Neural progenitor cell (in vitro differentiated cells): ENCODE data around the gene LTBP3. TPM values are rescaled to one million over a fixed set of nuclear protein-coding genes. Genes with fewer than 3 reads are reported as not detected.

ENCODE experiments used
- DNase-seq: peaks from one replicate; pipeline ENCODE4 v3.0.0-alpha.2; 2016; ENCODE audit warnings: low spot score
- H2AFZ ChIP-seq: fragments of 200-600 bp; sonication (generic); replicated peaks from 2 replicates; pipeline ENCODE4 v1.6.1; 2016; ENCODE audit warnings: antibody characterized with exemption
- H3F3A ChIP-seq: fragments of 200-600 bp; sonication (generic); 2 replicates; pipeline ENCODE4 v1.6.1; 2016; ENCODE audit warnings: antibody characterized with exemption, low read depth
- H3K27ac ChIP-seq: fragments of 200-600 bp; sonication (generic); 2 replicates; pipeline ENCODE4 v1.5.1; 2016; ENCODE audit warnings: mild to moderate bottlenecking
- H3K27me3 ChIP-seq: fragments of 200-600 bp; sonication (generic); 2 replicates; pipeline ENCODE4 v1.6.1; 2016; ENCODE audit warnings: mild to moderate bottlenecking, moderate library complexity
- H3K36me3 ChIP-seq: fragments of 200-600 bp; sonication (generic); 2 replicates; pipeline ENCODE4 v1.5.1; 2016
- H3K4me1 ChIP-seq: fragments of 200-600 bp; sonication (generic); 2 replicates; pipeline ENCODE4 v1.6.1; 2016; ENCODE audit warnings: mixed run types
- H3K4me2 ChIP-seq: fragments of 200-600 bp; sonication (generic); 2 replicates; pipeline ENCODE4 v1.6.1; 2016
- H3K4me3 ChIP-seq: fragments of 200-600 bp; sonication (generic); 2 replicates; pipeline ENCODE4 v1.5.1; 2016
- H3K79me2 ChIP-seq: fragments of 200-600 bp; sonication (generic); 2 replicates; pipeline ENCODE4 v1.6.1; 2016; ENCODE audit warnings: low read depth
- H3K9ac ChIP-seq: fragments of 200-600 bp; sonication (generic); 2 replicates; pipeline ENCODE4 v1.6.1; 2016
- H3K9me3 ChIP-seq: fragments of 200-600 bp; sonication (generic); 2 replicates; pipeline ENCODE4 v1.5.1; 2016; ENCODE audit warnings: low read depth
- H4K20me1 ChIP-seq: fragments of 200-600 bp; sonication (generic); 2 replicates; pipeline ENCODE4 v1.6.1; 2016; ENCODE audit warnings: low read depth
- H3K27ac Mint-ChIP-seq: 3 replicates; pipeline ENCODE4 v1.8.0; 2021; ENCODE audit warnings: mixed read lengths
- H3K27me3 Mint-ChIP-seq: 2 replicates; pipeline ENCODE4 v1.8.0; 2022; ENCODE audit warnings: low read depth, mild to moderate bottlenecking, inconsistent platforms, moderate library complexity, mixed read lengths; ENCODE audit not compliant: insufficient read depth
- H3K36me3 Mint-ChIP-seq: 3 replicates; pipeline ENCODE4 v1.8.0; 2021; ENCODE audit warnings: mixed read lengths
- H3K4me1 Mint-ChIP-seq: 3 replicates; pipeline ENCODE4 v1.8.0; 2021; ENCODE audit warnings: mixed read lengths
- H3K4me3 Mint-ChIP-seq: 3 replicates; pipeline ENCODE4 v1.8.0; 2021; ENCODE audit warnings: mild to moderate bottlenecking, moderate library complexity, mixed read lengths
- H3K9me3 Mint-ChIP-seq: 3 replicates; pipeline ENCODE4 v1.8.0; 2020; ENCODE audit warnings: mixed read lengths
- CTCF ChIP-seq: fragments of 200-600 bp; sonication (generic); IDR thresholded peaks from 2 replicates; pipeline ENCODE4 v1.5.1; 2017; ENCODE audit warnings: antibody characterized with exemption, mild to moderate bottlenecking
- EZH2 ChIP-seq: fragments of 200-600 bp; sonication (generic); IDR thresholded peaks from 2 replicates; pipeline ENCODE4 v1.6.1; 2017; ENCODE audit warnings: antibody characterized with exemption, mild to moderate bottlenecking, moderate library complexity
- EZH2phosphoT487 ChIP-seq: fragments of 200-600 bp; sonication (generic); IDR thresholded peaks from 2 replicates; pipeline ENCODE4 v1.6.1; 2017; ENCODE audit warnings: antibody characterized with exemption
- total RNA-seq: library from RNA; depleted of rRNA; stranded (reverse); fragments of >200 nt; gene quantifications from 2 replicates; pipeline ENCODE4 v1.2.3, GENCODE V29; 2015; ENCODE audit warnings: low replicate concordance

LTBP3 gene
- total RNA-seq, 1 donor from 2014 or later, result 1.2 TPM

GRCh38 chr11:65501186-65501471 is 57.0 kb downstream of the LTBP3 start:
- Histone ChIP-seq H2AFZ (no peak overlapping the region), H3K79me2 (peaks cover 97% of the 10 kb centered on the region), H3K27ac (no peak overlapping the region), H4K20me1 (peaks cover 72% of the 10 kb centered on the region), H3F3A (peaks cover 95% of the 10 kb centered on the region), H3K27me3 (no peaks in the 10 kb centered on the region), H3K9me3 (no peaks in the 10 kb centered on the region), H3K4me2 (peak overlapping the region; percentile 98), H3K4me1 (peaks cover 14% of the 10 kb centered on the region), H3K4me3 (peak overlapping the region; percentile 93), H3K36me3 (peaks cover 69% of the 10 kb centered on the region), H3K9ac (peak overlapping the region; percentile 100)
- Mint-ChIP-seq H3K27me3 (peaks cover 21% of the 10 kb centered on the region), H3K4me1 (peaks cover 29% of the 10 kb centered on the region), H3K27ac (no peak overlapping the region), H3K36me3 (peaks cover 22% of the 10 kb centered on the region), H3K9me3 (peaks cover 4% of the 10 kb centered on the region), H3K4me3 (no peak overlapping the region)
- DNase-seq, result no peak
- TF ChIP-seq EZH2 (no peak), CTCF (no peak), EZH2phosphoT487 (no peak)

GRCh38 chr11:65500387-65501185 is 57.6 kb downstream of the LTBP3 start:
- DNase-seq, result no peak
- peaks cover 97% of the 10 kb centered on the region for H3K79me2 ChIP-seq

GRCh38 chr11:65499713-65500386 is 58.3 kb downstream of the LTBP3 start:
- Mint-ChIP-seq H3K4me1 (peaks cover 24% of the 10 kb centered on the region), H3K9me3 (peaks cover 4% of the 10 kb centered on the region), H3K36me3 (peaks cover 12% of the 10 kb centered on the region), H3K4me3 (no peak overlapping the region), H3K27ac (no peak overlapping the region), H3K27me3 (peaks cover 15% of the 10 kb centered on the region)
- no peak for DNase-seq
- H3K79me2 ChIP-seq, result peaks cover 97% of the 10 kb centered on the region
- peaks cover 59% of the 10 kb centered on the region for H4K20me1 ChIP-seq
- no peak for TF ChIP-seq CTCF
- no peak for TF ChIP-seq EZH2
- no peak for TF ChIP-seq EZH2phosphoT487
- no peak overlapping the region for H2AFZ ChIP-seq
- H3F3A ChIP-seq, result peaks cover 82% of the 10 kb centered on the region
- H3K36me3 ChIP-seq, result peaks cover 57% of the 10 kb centered on the region
- H3K9ac ChIP-seq, result peak overlapping the region; percentile 100
- peak overlapping the region; percentile 98 for H3K4me2 ChIP-seq
- peak overlapping the region; percentile 100 for H3K27ac ChIP-seq
- peaks cover 10% of the 10 kb centered on the region for H3K4me1 ChIP-seq
- no peaks in the 10 kb centered on the region for H3K27me3 ChIP-seq
- peak overlapping the region; percentile 93 for H3K4me3 ChIP-seq
- no peaks in the 10 kb centered on the region for H3K9me3 ChIP-seq

More at GRCh38 chr11:65500387-65501185, 57.6 kb downstream of the LTBP3 start:
- H3K4me3 Mint-ChIP-seq, result no peak overlapping the region
- H3K27me3 Mint-ChIP-seq, result peaks cover 22% of the 10 kb centered on the region
- TF ChIP-seq EZH2, result no peak
- no peak overlapping the region for H3K27ac Mint-ChIP-seq
- peaks cover 17% of the 10 kb centered on the region for H3K36me3 Mint-ChIP-seq
- H3K4me1 ChIP-seq, result peaks cover 10% of the 10 kb centered on the region
- peaks cover 89% of the 10 kb centered on the region for H3F3A ChIP-seq
- peaks cover 28% of the 10 kb centered on the region for H3K4me1 Mint-ChIP-seq
- peak overlapping the region; percentile 98 for H3K4me2 ChIP-seq
- peak overlapping the region; percentile 100 for H3K27ac ChIP-seq
- peak overlapping the region; percentile 93 for H3K4me3 ChIP-seq
- peaks cover 67% of the 10 kb centered on the region for H4K20me1 ChIP-seq
- H3K9ac ChIP-seq, result peak overlapping the region; percentile 100
- peaks cover 64% of the 10 kb centered on the region for H3K36me3 ChIP-seq
- no peak overlapping the region for H2AFZ ChIP-seq
- H3K9me3 Mint-ChIP-seq, result peaks cover 4% of the 10 kb centered on the region
- no peaks in the 10 kb centered on the region for H3K27me3 ChIP-seq
- H3K9me3 ChIP-seq, result no peaks in the 10 kb centered on the region
